ENCODE data around the gene NR1D2. TPM values are rescaled to one million over a fixed set of nuclear protein-coding genes. Genes with fewer than 3 reads are reported as not detected.
"Not testable (repeated sequence)": the region's sequence is repeated elsewhere in the genome, so short reads cannot be mapped to it uniquely, and the experiment has no call there.

NR1D2 gene
- total RNA-seq, 3 donors from 2014 or later, result 26.2 to 43.8 (median 37.4) TPM

- TF ChIP-seq POLR2AphosphoS5 (IDR thresholded peaks at IDR 0.05) (peak; percentile 99 to 100 (median 100)), CTCF (IDR thresholded peaks at IDR 0.05) (peak; percentile 84 to 94 (median 90)), POLR2A (IDR thresholded peaks at IDR 0.05) (peak; percentile 96)
- no peaks in the 10 kb centered on the region for H3K27me3 ChIP-seq
- intact Hi-C loops (cut with DNase I; ENCODE audit: low total_unique reads), result no loop called here
- H3K27ac ChIP-seq, result peak within 1 kb of the TSS; percentile 92 to 99
- H3K36me3 ChIP-seq, result no peaks in the 10 kb centered on the region
- H3K9me3 ChIP-seq, result no peaks in the 10 kb centered on the region
- DNase-seq (ENCODE audit: low spot score in 2 of 2), result peak; percentile 96
- peaks cover 2 to 4% of the 10 kb centered on the region in 2 donors for H3K4me1 ChIP-seq
- H3K4me3 ChIP-seq, result peak within 1 kb of the TSS; percentile 81 to 98 (median 95)
These were observed 28.0 kb upstream of the NR1D2 start, which contains the start of the genes NKIRAS1 and RPL15 for GRCh38 chr3:23916886-23917678. Gene NKIRAS1 (minus strand): TSS chr3:23916990. CDS start chr3:23910904, 6,086 bp downstream. Gene RPL15 (plus strand): TSS chr3:23917132. CDS start chr3:23917860, 728 bp downstream.

DNA sequence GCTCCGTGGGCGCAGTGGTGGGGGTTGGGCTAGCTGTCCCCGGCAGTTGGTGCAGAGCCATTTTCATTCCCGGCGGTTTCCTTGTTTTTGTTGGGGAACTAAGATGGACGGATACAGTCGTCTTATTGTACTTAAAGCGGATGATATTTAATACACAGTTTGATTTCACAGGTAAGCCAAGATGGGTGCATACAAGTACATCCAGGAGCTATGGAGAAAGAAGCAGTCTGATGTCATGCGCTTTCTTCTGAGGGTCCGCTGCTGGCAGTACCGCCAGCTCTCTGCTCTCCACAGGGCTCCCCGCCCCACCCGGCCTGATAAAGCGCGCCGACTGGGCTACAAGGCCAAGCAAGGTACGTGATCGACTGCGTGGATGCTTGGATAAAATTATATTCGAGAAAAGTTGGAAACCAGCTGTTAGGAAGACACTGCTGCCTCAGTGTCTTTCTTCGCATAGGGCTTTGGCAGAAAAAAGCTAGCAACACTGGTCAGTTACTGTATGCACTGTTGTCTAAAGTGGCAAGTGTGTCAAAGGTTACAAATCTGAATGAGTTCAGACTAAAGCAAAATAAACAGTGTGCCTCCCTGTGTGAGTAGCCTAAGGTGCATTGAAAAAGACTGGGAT is 27.3 kb upstream of the NR1D2 start:
- peak in 1 of 2 donors; percentile 78 for DNase-seq (ENCODE audit: low spot score in 2 of 2)
- H3K4me1 ChIP-seq; intact Hi-C loops (cut with DNase I; ENCODE audit: low total_unique reads); H3K36me3 ChIP-seq; H3K27me3 ChIP-seq; H3K9me3 ChIP-seq: not testable (repeated sequence)
- peak overlapping the region; percentile 81 to 98 (median 95) for H3K4me3 ChIP-seq
- peak overlapping the region; percentile 92 to 99 for H3K27ac ChIP-seq

DNA sequence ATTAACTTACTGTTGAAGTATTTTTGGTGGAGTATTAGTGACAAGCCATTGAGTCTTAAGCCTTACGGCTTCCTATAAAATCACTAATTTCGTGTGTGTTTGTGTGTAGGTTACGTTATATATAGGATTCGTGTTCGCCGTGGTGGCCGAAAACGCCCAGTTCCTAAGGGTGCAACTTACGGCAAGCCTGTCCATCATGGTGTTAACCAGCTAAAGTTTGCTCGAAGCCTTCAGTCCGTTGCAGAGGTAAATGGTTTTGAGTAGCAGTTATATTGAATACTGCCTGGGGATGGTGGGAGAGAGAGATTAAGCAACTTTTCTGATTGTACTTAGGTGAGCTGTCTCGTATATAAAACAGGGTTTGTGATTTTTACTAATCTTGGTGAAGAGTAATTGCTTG is 26.8 kb upstream of the NR1D2 start:
- H3K4me1 ChIP-seq; H3K36me3 ChIP-seq; DNase-seq (ENCODE audit: low spot score in 2 of 2); intact Hi-C loops (cut with DNase I; ENCODE audit: low total_unique reads); H3K27me3 ChIP-seq; H3K9me3 ChIP-seq: not testable (repeated sequence)
- H3K4me3 ChIP-seq, result peak overlapping the region; percentile 81 to 98 (median 95)
- H3K27ac ChIP-seq, result peak overlapping the region; percentile 92 to 99

DNA sequence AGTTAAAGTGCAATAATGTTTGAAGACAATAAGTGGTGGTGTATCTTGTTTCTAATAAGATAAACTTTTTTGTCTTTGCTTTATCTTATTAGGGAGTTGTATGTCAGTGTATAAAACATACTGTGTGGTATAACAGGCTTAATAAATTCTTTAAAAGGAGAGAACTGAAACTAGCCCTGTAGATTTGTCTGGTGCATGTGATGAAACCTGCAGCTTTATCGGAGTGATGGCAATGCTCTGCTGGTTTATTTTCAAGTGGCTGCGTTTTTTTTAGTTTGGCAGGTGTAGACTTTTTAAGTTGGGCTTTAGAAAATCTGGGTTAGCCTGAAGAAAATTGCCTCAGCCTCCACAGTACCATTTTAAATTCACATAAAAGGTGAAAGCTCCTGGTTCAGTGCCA is 25.5 kb upstream of the NR1D2 start:
- Histone ChIP-seq H3K36me3 (no peaks in the 10 kb centered on the region), H3K27me3 (no peaks in the 10 kb centered on the region), H3K4me1 (peaks cover 2 to 4% of the 10 kb centered on the region in 2 donors), H3K9me3 (no peaks in the 10 kb centered on the region), H3K27ac (peak overlapping the region in 1 of 2 donors; percentile 13), H3K4me3 (peak overlapping the region in 1 of 3 donors; percentile 98)
- TF ChIP-seq POLR2A (IDR thresholded peaks at IDR 0.05) (no peak), CTCF (IDR thresholded peaks at IDR 0.05) (no peak), POLR2AphosphoS5 (IDR thresholded peaks at IDR 0.05) (no peak)
- no peak for DNase-seq (ENCODE audit: low spot score in 2 of 2)
- intact Hi-C loops (cut with DNase I; ENCODE audit: low total_unique reads), result no loop called here

DNA sequence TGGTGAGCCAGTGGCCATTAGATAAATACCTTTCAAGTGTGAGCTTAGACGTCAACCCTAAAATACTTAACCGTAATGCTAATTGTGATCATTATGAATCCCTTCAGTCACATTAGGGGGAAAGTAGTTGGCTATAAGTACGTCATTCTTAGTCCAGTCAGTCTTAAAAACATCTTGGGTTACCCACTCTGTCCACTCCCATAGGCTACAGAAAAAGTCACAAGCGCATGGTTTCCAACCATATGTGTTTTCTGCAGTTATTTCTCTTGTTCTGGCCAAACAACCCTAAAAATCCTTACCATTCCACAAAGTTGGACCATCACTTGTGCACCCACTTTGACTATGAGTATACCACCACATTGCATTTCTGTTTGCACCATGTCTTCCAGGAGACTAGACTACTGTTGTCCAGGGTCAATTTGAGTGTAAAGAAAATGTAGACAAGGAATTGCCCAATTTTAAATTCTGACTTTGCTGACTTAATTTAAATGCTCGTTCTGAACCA is 24.9 kb upstream of the NR1D2 start:
- TF ChIP-seq POLR2AphosphoS5 (IDR thresholded peaks at IDR 0.05) (no peak), CTCF (IDR thresholded peaks at IDR 0.05) (no peak)
- Histone ChIP-seq H3K36me3 (no peaks in the 10 kb centered on the region), H3K27ac (peak overlapping the region in 1 of 2 donors; percentile 13), H3K9me3 (no peaks in the 10 kb centered on the region), H3K4me3 (no peak overlapping the region), H3K4me1 (peaks cover 2 to 3% of the 10 kb centered on the region in 2 donors), H3K27me3 (no peaks in the 10 kb centered on the region)
- intact Hi-C loops (cut with DNase I; ENCODE audit: low total_unique reads), result no loop called here
- no peak for DNase-seq (ENCODE audit: low spot score in 2 of 2)

- Histone ChIP-seq H3K36me3 (no peaks in the 10 kb centered on the region), H3K27me3 (no peaks in the 10 kb centered on the region), H3K4me3 (no peak overlapping the region), H3K27ac (no peak overlapping the region), H3K9me3 (no peaks in the 10 kb centered on the region), H3K4me1 (peaks cover 0 to 2% of the 10 kb centered on the region in 2 donors)
- DNase-seq (ENCODE audit: low spot score in 2 of 2), result no peak
- no peak for TF ChIP-seq POLR2AphosphoS5 (IDR thresholded peaks at IDR 0.05)
- no peak for TF ChIP-seq CTCF (IDR thresholded peaks at IDR 0.05)
- TF ChIP-seq POLR2A (IDR thresholded peaks at IDR 0.05), result no peak
- intact Hi-C loops (cut with DNase I; ENCODE audit: low total_unique reads), result no loop called here
These were observed 24.0 kb upstream of the NR1D2 start for GRCh38 chr3:23921052-23921511.

Measured in breast epithelium (tissue), 4 donors.